H1 (cell line): ENCODE measurements around the gene ARHGEF12. TPM values are rescaled to one million over a fixed set of nuclear protein-coding genes. Genes with fewer than 3 reads are reported as not detected.

Experiments used
- CTCF ChIA-PET: fragments of 300-600 bp; sonication (Branson Sonifier 250); formaldehyde crosslinking; loops from one replicate; lab custom pipeline; 2021; ENCODE audit not compliant: partially characterized antibody; lab: Charles Lee
- POLR2A ChIA-PET: fragments of 300-600 bp; sonication (Branson Sonifier 250); formaldehyde crosslinking; loops from one replicate; lab custom pipeline; 2021; ENCODE audit warnings: inconsistent platforms; ENCODE audit not compliant: partially characterized antibody; lab: Charles Lee
- DNase-seq, 2 experiments: peaks; one replicate each; pipeline versions ENCODE4 v3.0.0 to v3.0.0-alpha.2; 2010 to 2022; ENCODE audit warnings: low spot score in 2 of 2, low read depth in 1 of 2, mixed read lengths in 1 of 2
- FAIRE-seq: peaks from 2 replicates; lab custom pipeline; 2011; peaks lifted over from hg19 to GRCh38; lab: Jason Lieb, UNC
- H2AFZ ChIP-seq: 2 replicates; pipeline ENCODE4 v1.8.1; 2012; ENCODE audit warnings: low read length, inconsistent platforms
- H2AK5ac ChIP-seq: 2 replicates; pipeline ENCODE4 v1.6.1; 2013; ENCODE audit warnings: low read depth, low read length
- H2BK120ac ChIP-seq: replicated peaks from 2 replicates; pipeline ENCODE3; 2013; ENCODE audit warnings: low read depth, low read length, inconsistent platforms
- H2BK12ac ChIP-seq: 2 replicates; pipeline ENCODE4 v1.6.1; 2013; ENCODE audit warnings: low read depth, low read length
- H2BK15ac ChIP-seq: 2 replicates; pipeline ENCODE4 v1.6.1; 2013; ENCODE audit warnings: low read length
- H2BK20ac ChIP-seq: 2 replicates; pipeline ENCODE4 v1.6.1; 2013; ENCODE audit warnings: low read length
- H2BK5ac ChIP-seq: 2 replicates; pipeline ENCODE4 v1.6.1; 2013; ENCODE audit warnings: low read depth, low read length
- H3K14ac ChIP-seq: 2 replicates; pipeline ENCODE4 v1.6.1; 2013; ENCODE audit warnings: inconsistent platforms; ENCODE audit not compliant: insufficient read length
- H3K18ac ChIP-seq: 2 replicates; pipeline ENCODE4 v1.6.1; 2013; ENCODE audit warnings: low read length; ENCODE audit errors: extremely low read depth
- H3K23ac ChIP-seq: 2 replicates; pipeline ENCODE4 v1.6.1; 2013; ENCODE audit warnings: inconsistent platforms; ENCODE audit not compliant: insufficient read length
- H3K23me2 ChIP-seq: 2 replicates; pipeline ENCODE4 v1.6.1; 2013; ENCODE audit warnings: low read depth, low read length
- H3K27ac ChIP-seq: 2 replicates; pipeline ENCODE4 v1.6.1; 2011; ENCODE audit warnings: low read depth, low read length, inconsistent platforms
- H3K27me3 ChIP-seq, 4 experiments: replicated peaks in 1 of 4; 1 replicate in 1 of 4; 2 replicates in 3 of 4; pipeline versions ENCODE4 v1.6.1 to v1.8.1; 2011 to 2013; ENCODE audit warnings: low read length in 3 of 4, mild to moderate bottlenecking in 3 of 4, inconsistent platforms in 2 of 4, mixed read lengths in 2 of 4, moderate library complexity in 1 of 4; ENCODE audit not compliant: control insufficient read depth in 3 of 4, insufficient read depth in 3 of 4; ENCODE audit errors: extremely low read depth in 1 of 4
- H3K36me3 ChIP-seq, 4 experiments: 2 replicates each; pipeline versions ENCODE4 v1.6.1 to v1.8.1; 2011 to 2013; ENCODE audit warnings: mild to moderate bottlenecking in 4 of 4, low read length in 3 of 4, moderate library complexity in 2 of 4, control low read depth in 1 of 4, inconsistent platforms in 1 of 4; ENCODE audit not compliant: insufficient read depth in 4 of 4, control insufficient read depth in 2 of 4
- H3K4ac ChIP-seq: replicated peaks from 2 replicates; pipeline ENCODE3; 2013; ENCODE audit warnings: low read length, low read depth, mixed read lengths, inconsistent platforms; ENCODE audit not compliant: insufficient read length
- H3K4me1 ChIP-seq, 4 experiments: replicated peaks in 1 of 4; 1 replicate in 1 of 4; 2 replicates in 3 of 4; pipeline versions ENCODE4 v1.6.1 to v1.8.1; 2011 to 2013; ENCODE audit warnings: low read length in 3 of 4, inconsistent platforms in 2 of 4, mixed read lengths in 1 of 4; ENCODE audit not compliant: insufficient read depth in 4 of 4, control insufficient read depth in 3 of 4
- H3K4me2 ChIP-seq, 2 experiments: 2 replicates each; pipeline versions ENCODE4 v1.6.1 to v1.8.1; 2011 to 2013; ENCODE audit warnings: low read depth in 2 of 2, low read length in 2 of 2, control low read depth in 1 of 2, inconsistent platforms in 1 of 2, mild to moderate bottlenecking in 1 of 2; ENCODE audit not compliant: insufficient read depth in 1 of 2
- H3K4me3 ChIP-seq, 4 experiments: fragments of 200-600, 300-600 bp in 1 of 4; sonication (generic), shearing (Covaris generic), sonication (Bioruptor Twin) in 1 of 4; 2 replicates each; pipeline versions ENCODE4 v1.5.1 to v1.8.1; 2011 to 2016; ENCODE audit warnings: low read length in 4 of 4, low read depth in 3 of 4, control low read depth in 2 of 4, inconsistent platforms in 2 of 4, mild to moderate bottlenecking in 2 of 4, mixed read lengths in 1 of 4, moderate library complexity in 1 of 4; ENCODE audit not compliant: insufficient read depth in 2 of 4; ENCODE audit errors: extremely low read depth in 1 of 4
- H3K56ac ChIP-seq: replicated peaks from 2 replicates; pipeline ENCODE3; 2013; ENCODE audit warnings: low read depth, mild to moderate bottlenecking, mixed read lengths, low read length, inconsistent platforms; ENCODE audit not compliant: insufficient read length
- H3K79me1 ChIP-seq: 2 replicates; pipeline ENCODE4 v1.6.1; 2013; ENCODE audit warnings: low read depth, low read length, control low read depth
- H3K79me2 ChIP-seq, 2 experiments: 2 replicates each; pipeline versions ENCODE4 v1.6.1 to v1.8.1; 2012 to 2013; ENCODE audit warnings: low read length in 2 of 2, mild to moderate bottlenecking in 2 of 2, inconsistent platforms in 1 of 2; ENCODE audit not compliant: insufficient read depth in 2 of 2, control insufficient read depth in 1 of 2
- H3K9ac ChIP-seq, 4 experiments: replicated peaks in 1 of 4; 1 replicate in 1 of 4; 2 replicates in 3 of 4; pipeline versions ENCODE4 v1.6.1 to v1.8.1; 2011 to 2013; ENCODE audit warnings: low read depth in 3 of 4, low read length in 3 of 4, control low read depth in 2 of 4, mild to moderate bottlenecking in 2 of 4, moderate library complexity in 2 of 4, inconsistent platforms in 1 of 4; ENCODE audit errors: extremely low read depth in 1 of 4
- H3K9me3 ChIP-seq, 2 experiments: 2 replicates each; pipeline versions ENCODE4 v1.6.1 to v1.8.1; 2012 to 2013; ENCODE audit warnings: mild to moderate bottlenecking in 2 of 2, moderate library complexity in 2 of 2, control low read depth in 1 of 2, inconsistent platforms in 1 of 2, low read depth in 1 of 2, low read length in 1 of 2, mixed read lengths in 1 of 2; ENCODE audit not compliant: insufficient read depth in 2 of 2
- H4K20me1 ChIP-seq, 2 experiments: replicated peaks in 1 of 2; 2 replicates each; pipeline versions ENCODE3 to v1.8.1; 2011 to 2013; ENCODE audit warnings: inconsistent platforms in 2 of 2, low read length in 2 of 2, mild to moderate bottlenecking in 1 of 2; ENCODE audit not compliant: insufficient read depth in 2 of 2, control insufficient read depth in 1 of 2
- H4K5ac ChIP-seq: 2 replicates; pipeline ENCODE4 v1.6.1; 2013; ENCODE audit warnings: low read length, low read depth, mixed read lengths, inconsistent platforms; ENCODE audit not compliant: insufficient read length
- H4K8ac ChIP-seq: 2 replicates; pipeline ENCODE4 v1.8.0; 2013; ENCODE audit warnings: mild to moderate bottlenecking, moderate library complexity, low read length, inconsistent platforms; ENCODE audit not compliant: insufficient read depth; ENCODE audit errors: extremely low read depth
- H4K91ac ChIP-seq: replicated peaks from 2 replicates; pipeline ENCODE3; 2013; ENCODE audit warnings: low read length, mixed read lengths, inconsistent platforms; ENCODE audit not compliant: insufficient read length
- ASH2L ChIP-seq: fragments of 200-600, 300-600 bp; sonication (generic); IDR thresholded peaks from one replicate; pipeline ENCODE4 v1.7.1; 2017; ENCODE audit warnings: low read length
- BCL11A ChIP-seq, 2 experiments: IDR thresholded peaks; one replicate each; pipeline ENCODE4 v1.6.1; 2011; ENCODE audit warnings: low read depth in 2 of 2, low read length in 2 of 2, mild to moderate bottlenecking in 2 of 2
- BRCA1 ChIP-seq: IDR thresholded peaks from 2 replicates; pipeline ENCODE4 v1.6.1; 2012; ENCODE audit warnings: low read depth, low read length, improper control_type of control experiment
- CHD2 ChIP-seq: IDR thresholded peaks from 2 replicates; pipeline ENCODE4 v1.6.1; 2012; ENCODE audit warnings: low read length, improper control_type of control experiment
- CREB1 ChIP-seq: IDR thresholded peaks from 2 replicates; pipeline ENCODE4 v1.6.1; 2012; ENCODE audit warnings: inconsistent platforms
- EGR1 ChIP-seq: IDR thresholded peaks from 2 replicates; pipeline ENCODE4 v1.6.1; 2011; ENCODE audit warnings: low read depth, low read length, borderline replicate concordance
- KDM1A ChIP-seq: fragments of 200-600, 300-600 bp; sonication (generic); IDR thresholded peaks from 2 replicates; pipeline ENCODE4 v1.7.1; 2016; ENCODE audit warnings: mild to moderate bottlenecking, low read length, borderline replicate concordance
- MAX ChIP-seq: IDR thresholded peaks from 2 replicates; pipeline ENCODE4 v1.6.1; 2012; ENCODE audit warnings: inconsistent platforms
- POLR2AphosphoS5 ChIP-seq: IDR thresholded peaks from 2 replicates; pipeline ENCODE4 v1.6.1; 2011; ENCODE audit warnings: low read depth, low read length
- RFX5 ChIP-seq: IDR thresholded peaks from 2 replicates; pipeline ENCODE4 v1.6.1; 2011; ENCODE audit warnings: low read depth, low read length, improper control_type of control experiment, borderline replicate concordance
- RNF2 ChIP-seq: fragments of 200-900, 300-1000 bp; sonication (generic); IDR thresholded peaks from 2 replicates; pipeline ENCODE4 v1.7.1; 2016; ENCODE audit warnings: borderline replicate concordance, low read depth, mild to moderate bottlenecking, antibody characterized with exemption, low read length; ENCODE audit not compliant: poor library complexity, severe bottlenecking; ENCODE audit errors: missing control alignments
- RXRA ChIP-seq: IDR thresholded peaks from 2 replicates; pipeline ENCODE4 v1.6.1; 2011; ENCODE audit warnings: low read depth, mild to moderate bottlenecking, low read length, moderate library complexity; ENCODE audit not compliant: insufficient read depth
- SP4 ChIP-seq: IDR thresholded peaks from 2 replicates; pipeline ENCODE4 v1.6.1; 2012; ENCODE audit warnings: low read length, inconsistent platforms
- TAF7 ChIP-seq: optimal IDR thresholded peaks from 2 replicates; pipeline ENCODE3; 2011; ENCODE audit warnings: low read depth, mild to moderate bottlenecking, inconsistent platforms, low read length, moderate library complexity, borderline replicate concordance
- YY1 ChIP-seq: IDR thresholded peaks from 2 replicates; pipeline ENCODE4 v1.6.1; 2011; ENCODE audit warnings: low read depth, mild to moderate bottlenecking, low read length
- WGBS, 2 experiments: shearing (Covaris generic) in 1 of 2; methylation state at CpG; one replicate each; pipeline versions ENCODE4 v1.1.6 to v1.1.7; 2013 to 2015; ENCODE audit warnings: low lambda C conversion rate in 2 of 2, mixed read lengths in 2 of 2, inconsistent platforms in 1 of 2, low coverage in 1 of 2, missing lambda C conversion rate in 1 of 2; ENCODE audit not compliant: insufficient replicate concordance in 2 of 2, insufficient coverage in 1 of 2, insufficient read length in 1 of 2; ENCODE audit errors: extremely low coverage in 1 of 2, missing lambda C conversion rate in 1 of 2; 5-methylcytosine and 5-hydroxymethylcytosine counted together
- polyA plus RNA-seq, 7 experiments: library from polyadenylated mRNA; depleted of rRNA in 3 of 7; stranded (reverse) in 5 of 7; unstranded in 2 of 7; fragments of >200 nt in 5 of 7; fragments of 200-250 nt in 2 of 7; gene quantifications; 1 replicate in 5 of 7; 2 replicates in 1 of 7; 4 replicates in 1 of 7; pipeline versions ENCODE4 v1.2.1 to v1.2.3, GENCODE V29; 2011 to 2013; ENCODE audit warnings: missing spikeins in 2 of 7, mixed read lengths in 2 of 7
- total RNA-seq: library from RNA; stranded (reverse); fragmentation: NEBNext Ultra II Directional; extraction: Animal tissue kit (Norgen Biotek cat#: 25700); gene quantifications from 2 replicates; pipeline ENCODE4 v1.2.1, GENCODE V29; 2021

Gene ARHGEF12
- total and polyA plus RNA-seq, 2 of the 8 experiments (the other 6 are each of a cell fraction or from before 2014, with no cell fraction given), result 5.1 to 33.7 TPM

GRCh38 chr11:120384476-120384875 is 48.3 kb downstream of the ARHGEF12 start:
- Histone ChIP-seq H3K18ac (no peak overlapping the region), H4K91ac (no peak overlapping the region), H4K5ac (no peak overlapping the region), H2BK15ac (no peak overlapping the region), H4K20me1 (peaks cover 0 to 2% of the 10 kb centered on the region in 2 experiments), H3K56ac (no peak overlapping the region), H3K36me3 (0 out of 8 replicates have a peak, but pooled peaks cover 0 to 4% (median 0%) of the 10 kb centered on the region in 4 experiments), H3K23me2 (no peaks in the 10 kb centered on the region), H3K4ac (no peak overlapping the region), H3K27ac (no peak overlapping the region), H3K4me2 (no peak overlapping the region), H3K79me2 (peaks cover 3 to 87% of the 10 kb centered on the region in 2 experiments; a peak in 3 of 4 replicates), H3K9me3 (peaks cover 6 to 10% of the 10 kb centered on the region in 2 experiments), H3K79me1 (peaks cover 3% of the 10 kb centered on the region; the same call in 1 of the 2 replicates), H2BK12ac (no peak overlapping the region), H2AFZ (no peak overlapping the region), H2BK120ac (no peak overlapping the region), H3K4me3 (no peak overlapping the region), H3K23ac (no peak overlapping the region), H3K4me1 (peaks cover 0 to 2% (median 0%) of the 10 kb centered on the region in 4 experiments; a peak in 2 of 7 replicates), H3K9ac (no peak overlapping the region), H3K27me3 (no peaks in the 10 kb centered on the region), H2BK5ac (no peak overlapping the region), H2BK20ac (no peak overlapping the region), H4K8ac (no peak overlapping the region), H3K14ac (no peak overlapping the region), H2AK5ac (no peak overlapping the region)
- ChIA-PET CTCF (no interaction called here), POLR2A (interaction anchor here (1.0 kb wide), 1 partner anchor 11 kb away, joined by 3 read pairs; no protein-coding TSS in a partner anchor)
- FAIRE-seq (no peak), DNase-seq (no peak)
- 84% methylated on average over 1 of the region's 1 CpG; no CpG with 5 or more reads in 1 of the 2 experiments for WGBS, 2 experiments
- TF ChIP-seq ASH2L (no peak), YY1 (no peak), TAF7 (no peak), RXRA (no peak), BCL11A (IDR thresholded peaks at IDR 0.05; ENCODE audit: low read depth in 2 of 2, low read length in 2 of 2) (no peak), MAX (no peak), SP4 (no peak), CREB1 (no peak), CHD2 (no peak), POLR2AphosphoS5 (no peak), BRCA1 (no peak), RNF2 (no peak), EGR1 (no peak), RFX5 (no peak), KDM1A (no peak)
